ENCODE data around the gene ZIC3. TPM values are rescaled to one million over a fixed set of nuclear protein-coding genes. Genes with fewer than 3 reads are reported as not detected.

The ZIC3 gene
- total RNA-seq, 3 donors from 2014 or later (not counting 1 experiment from before 2014, with no cell fraction given): not detected

GRCh38 chrX:137575596-137576255, 9.8 kb downstream of the ZIC3 start:
- ATAC-seq: no peak
- no peak overlapping the region for H3K4me3 Mint-ChIP-seq
- Histone ChIP-seq H3K36me3 (ENCODE audit: control insufficient read depth, insufficient read depth, low read length) (no peaks in the 10 kb centered on the region), H3K4me3 (ENCODE audit: low read length) (no peak overlapping the region), H3K27me3 (ENCODE audit: control insufficient read depth, insufficient read depth, low read length) (peaks cover 5% of the 10 kb centered on the region), H3K9me3 (ENCODE audit: control insufficient read depth, insufficient read depth, low read length) (no peaks in the 10 kb centered on the region), H3K4me1 (ENCODE audit: control insufficient read depth, insufficient read depth, low read length) (no peaks in the 10 kb centered on the region), H3K27ac (ENCODE audit: low read length) (no peak overlapping the region)
- no peak for DNase-seq
- H3K27me3 Mint-ChIP-seq (ENCODE audit: low read depth in 2 of 2): peaks cover 17 to 63% of the 10 kb centered on the region in 2 donors
- no peaks in the 10 kb centered on the region for H3K4me1 Mint-ChIP-seq
- intact Hi-C loops (cut with micrococcal nuclease): no loop called here
- TF ChIP-seq, protein P1, sequence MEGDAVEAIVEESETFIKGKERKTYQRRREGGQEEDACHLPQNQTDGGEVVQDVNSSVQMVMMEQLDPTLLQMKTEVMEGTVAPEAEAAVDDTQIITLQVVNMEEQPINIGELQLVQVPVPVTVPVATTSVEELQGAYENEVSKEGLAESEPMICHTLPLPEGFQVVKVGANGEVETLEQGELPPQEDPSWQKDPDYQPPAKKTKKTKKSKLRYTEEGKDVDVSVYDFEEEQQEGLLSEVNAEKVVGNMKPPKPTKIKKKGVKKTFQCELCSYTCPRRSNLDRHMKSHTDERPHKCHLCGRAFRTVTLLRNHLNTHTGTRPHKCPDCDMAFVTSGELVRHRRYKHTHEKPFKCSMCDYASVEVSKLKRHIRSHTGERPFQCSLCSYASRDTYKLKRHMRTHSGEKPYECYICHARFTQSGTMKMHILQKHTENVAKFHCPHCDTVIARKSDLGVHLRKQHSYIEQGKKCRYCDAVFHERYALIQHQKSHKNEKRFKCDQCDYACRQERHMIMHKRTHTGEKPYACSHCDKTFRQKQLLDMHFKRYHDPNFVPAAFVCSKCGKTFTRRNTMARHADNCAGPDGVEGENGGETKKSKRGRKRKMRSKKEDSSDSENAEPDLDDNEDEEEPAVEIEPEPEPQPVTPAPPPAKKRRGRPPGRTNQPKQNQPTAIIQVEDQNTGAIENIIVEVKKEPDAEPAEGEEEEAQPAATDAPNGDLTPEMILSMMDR (IDR thresholded peaks at IDR 0.05): no peak
- H3K27ac Mint-ChIP-seq: no peak overlapping the region
- WGBS (ENCODE audit: insufficient coverage): 13% methylated on average over 9 of the region's 13 CpGs
- H3K9me3 Mint-ChIP-seq: no peaks in the 10 kb centered on the region
- peaks cover 7% of the 10 kb centered on the region for H3K36me3 Mint-ChIP-seq

DNA sequence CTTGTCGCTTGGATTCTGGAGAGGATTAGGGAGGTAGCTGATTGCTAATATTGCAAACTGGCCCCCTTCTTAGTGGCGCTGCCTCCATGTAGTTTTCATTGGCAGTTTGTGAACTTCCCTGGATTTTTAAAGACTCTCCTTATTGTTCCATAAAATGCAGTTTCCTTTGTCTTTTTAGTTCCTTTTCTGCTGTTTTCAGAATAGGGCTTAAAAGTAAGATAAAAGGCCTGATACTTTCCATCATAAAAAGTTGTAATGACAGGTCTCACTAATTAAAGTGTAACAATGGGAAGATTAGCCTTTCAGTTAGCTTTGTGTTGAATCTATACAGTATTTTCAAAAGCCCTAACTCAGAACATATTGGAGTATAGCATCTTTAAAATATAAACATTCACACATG, 21.2 kb downstream of the ZIC3 start:
- no peaks in the 10 kb centered on the region for H3K4me1 ChIP-seq (ENCODE audit: control insufficient read depth, insufficient read depth, low read length)
- TF ChIP-seq, protein P1 (IDR thresholded peaks at IDR 0.05): no peak
- intact Hi-C loops (cut with micrococcal nuclease): no loop called here
- no peak overlapping the region for H3K27ac ChIP-seq (ENCODE audit: low read length)
- Mint-ChIP-seq H3K27me3 (ENCODE audit: low read depth in 2 of 2) (peaks cover 4 to 28% of the 10 kb centered on the region in 2 donors), H3K4me1 (no peaks in the 10 kb centered on the region), H3K9me3 (no peaks in the 10 kb centered on the region), H3K4me3 (no peak overlapping the region), H3K36me3 (no peaks in the 10 kb centered on the region), H3K27ac (no peak overlapping the region)
- no peaks in the 10 kb centered on the region for H3K9me3 ChIP-seq (ENCODE audit: control insufficient read depth, insufficient read depth, low read length)
- no peaks in the 10 kb centered on the region for H3K27me3 ChIP-seq (ENCODE audit: control insufficient read depth, insufficient read depth, low read length)
- 80% methylated on average over 1 of the region's 2 CpGs for WGBS (ENCODE audit: insufficient coverage)
- no peaks in the 10 kb centered on the region for H3K36me3 ChIP-seq (ENCODE audit: control insufficient read depth, insufficient read depth, low read length)
- H3K4me3 ChIP-seq (ENCODE audit: low read length): no peak overlapping the region
- ATAC-seq (no peak), DNase-seq (no peak)

GRCh38 chrX:137600769-137601168, 34.8 kb downstream of the ZIC3 start:
- Histone ChIP-seq H3K9me3 (ENCODE audit: control insufficient read depth, insufficient read depth, low read length) (no peaks in the 10 kb centered on the region), H3K36me3 (ENCODE audit: control insufficient read depth, insufficient read depth, low read length) (no peaks in the 10 kb centered on the region), H3K4me3 (ENCODE audit: low read length) (no peak overlapping the region), H3K27me3 (ENCODE audit: control insufficient read depth, insufficient read depth, low read length) (no peaks in the 10 kb centered on the region), H3K27ac (ENCODE audit: low read length) (no peak overlapping the region), H3K4me1 (ENCODE audit: control insufficient read depth, insufficient read depth, low read length) (no peaks in the 10 kb centered on the region)
- Mint-ChIP-seq H3K4me1 (no peaks in the 10 kb centered on the region), H3K27ac (no peak overlapping the region), H3K36me3 (no peaks in the 10 kb centered on the region), H3K9me3 (peaks cover 0 to 6% of the 10 kb centered on the region in 2 donors), H3K4me3 (no peak overlapping the region), H3K27me3 (ENCODE audit: low read depth in 2 of 2) (peaks cover 0 to 26% of the 10 kb centered on the region in 2 donors)
- WGBS (ENCODE audit: insufficient coverage): 88% methylated on average over 3 of the region's 3 CpGs
- DNase-seq: no peak
- TF ChIP-seq, protein P1 (IDR thresholded peaks at IDR 0.05): no peak
- ATAC-seq: no peak
- intact Hi-C loops (cut with micrococcal nuclease): no loop called here
